ENCODE data around the gene FSTL3.

The FSTL3 gene

DNA sequence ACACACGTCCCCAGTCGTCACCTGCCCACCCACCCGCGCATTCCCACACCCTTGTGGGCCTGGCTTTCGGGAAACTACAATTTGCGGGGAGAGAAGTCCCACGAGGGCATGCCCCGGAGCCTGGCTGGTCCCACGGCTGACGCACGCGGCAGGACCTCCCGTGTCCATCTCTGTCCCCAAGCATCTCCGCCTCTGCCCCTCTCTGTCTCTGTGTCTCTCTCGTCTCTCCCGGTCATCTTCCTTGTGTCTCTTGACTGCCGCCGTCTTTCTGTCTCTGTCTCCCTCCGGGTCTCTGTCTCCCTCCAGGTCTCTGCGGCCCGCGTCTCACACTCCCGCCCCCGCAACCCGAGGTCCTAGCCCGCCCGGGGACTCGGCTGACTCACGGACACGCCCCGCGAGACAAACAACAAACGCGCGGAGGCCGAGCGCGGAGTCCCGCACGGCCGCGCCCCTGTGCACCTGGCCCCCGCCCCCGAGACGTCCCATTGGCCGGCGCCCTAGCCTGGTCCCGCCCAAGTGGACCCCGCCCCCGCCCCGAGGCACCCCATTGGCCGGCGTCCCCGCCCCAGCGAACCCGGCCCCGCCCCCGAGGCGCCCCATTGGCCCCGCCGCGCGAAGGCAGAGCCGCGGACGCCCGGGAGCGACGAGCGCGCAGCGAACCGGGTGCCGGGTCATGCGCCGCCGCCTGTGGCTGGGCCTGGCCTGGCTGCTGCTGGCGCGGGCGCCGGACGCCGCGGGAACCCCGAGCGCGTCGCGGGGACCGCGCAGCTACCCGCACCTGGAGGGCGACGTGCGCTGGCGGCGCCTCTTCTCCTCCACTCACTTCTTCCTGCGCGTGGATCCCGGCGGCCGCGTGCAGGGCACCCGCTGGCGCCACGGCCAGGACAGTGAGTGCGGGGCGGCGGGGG is 36.7 kb upstream of the FSTL3 start, which contains the start of gene FGF22:
FGF22 (plus strand) TSS at position 627 of the 908 bp plus-strand sequence; CDS start at position 674, 47 bp downstream.
- Histone ChIP-seq H3K4me3 (ENCODE audit: low read length) (peak within 1 kb of the TSS; percentile 56), H3K9me2 (replicated peaks; ENCODE audit: control insufficient read depth, low read length) (no peaks in the 10 kb centered on the region), H3K4me1 (ENCODE audit: control insufficient read depth, low read length) (peaks cover 25% of the 10 kb centered on the region), H3K27me3 (ENCODE audit: control insufficient read depth, low read length) (peaks cover 2% of the 10 kb centered on the region; the same call in 1 of the 2 replicates), H3K4me2 (ENCODE audit: low read length) (peak within 1 kb of the TSS; percentile 69), H3K36me3 (ENCODE audit: control insufficient read depth, low read length) (peaks cover 7% of the 10 kb centered on the region), H4K20me1 (ENCODE audit: control insufficient read depth, insufficient read depth, low read depth, low read length) (peaks cover 2% of the 10 kb centered on the region; the same call in 1 of the 2 replicates), H3K27ac (ENCODE audit: low read depth, low read length) (no peak within 1 kb of the TSS), H3K9me3 (ENCODE audit: control insufficient read depth, insufficient read depth, low read length) (no peaks in the 10 kb centered on the region), H3F3A (ENCODE audit: control insufficient read depth, insufficient read depth) (no peaks in the 10 kb centered on the region; the same call in 1 of the 2 replicates), H3K79me2 (ENCODE audit: control insufficient read depth, low read length) (no peaks in the 10 kb centered on the region)
- TF ChIP-seq EZH2phosphoT487 (IDR thresholded peaks at IDR 0.05; ENCODE audit: borderline replicate concordance, low read length) = no peak
- TF ChIP-seq CTCF (IDR thresholded peaks at IDR 0.05; ENCODE audit: low read depth, low read length, poor library complexity, severe bottlenecking) = no peak

DNA sequence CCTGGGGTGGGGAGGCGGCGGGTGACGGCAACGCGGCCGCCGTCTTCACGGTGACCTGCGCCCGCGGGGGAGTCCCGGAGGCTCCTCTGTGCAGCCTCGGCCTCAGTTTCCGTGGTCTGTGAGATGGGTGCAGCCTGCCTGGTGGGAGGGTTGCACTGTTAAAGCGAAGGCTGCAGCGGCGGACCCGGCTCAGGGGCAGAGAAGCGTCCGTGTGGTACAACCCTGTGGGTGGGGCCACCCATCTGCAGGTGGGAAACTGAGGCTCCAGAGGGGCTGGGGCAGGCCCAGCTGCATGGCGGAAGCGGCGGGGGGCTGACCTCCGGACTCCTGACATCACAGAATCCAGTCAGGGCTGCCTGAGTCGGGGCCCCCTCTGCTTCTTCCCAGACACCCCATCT is 36.0 kb upstream of the FSTL3 start:
- Histone ChIP-seq H3K79me2 (ENCODE audit: control insufficient read depth, low read length) (no peaks in the 10 kb centered on the region), H3K36me3 (ENCODE audit: control insufficient read depth, low read length) (peaks cover 13% of the 10 kb centered on the region), H4K20me1 (ENCODE audit: control insufficient read depth, insufficient read depth, low read depth, low read length) (peaks cover 2% of the 10 kb centered on the region; the same call in 1 of the 2 replicates), H3K4me1 (ENCODE audit: control insufficient read depth, low read length) (peaks cover 25% of the 10 kb centered on the region), H3K4me2 (ENCODE audit: low read length) (peak overlapping the region; percentile 65), H3K9me2 (replicated peaks; ENCODE audit: control insufficient read depth, low read length) (no peaks in the 10 kb centered on the region), H3K9me3 (ENCODE audit: control insufficient read depth, insufficient read depth, low read length) (no peaks in the 10 kb centered on the region), H3K27me3 (ENCODE audit: control insufficient read depth, low read length) (peaks cover 2% of the 10 kb centered on the region; the same call in 1 of the 2 replicates), H3K4me3 (ENCODE audit: low read length) (peak overlapping the region; percentile 56), H3K27ac (ENCODE audit: low read depth, low read length) (no peak overlapping the region), H3F3A (ENCODE audit: control insufficient read depth, insufficient read depth) (no peaks in the 10 kb centered on the region; the same call in 1 of the 2 replicates)
- TF ChIP-seq CTCF (IDR thresholded peaks at IDR 0.05; ENCODE audit: low read depth, low read length, poor library complexity, severe bottlenecking) (no peak), EZH2phosphoT487 (IDR thresholded peaks at IDR 0.05; ENCODE audit: borderline replicate concordance, low read length) (no peak)

- Histone ChIP-seq H3K4me2 (ENCODE audit: low read length) (no peak overlapping the region), H3K79me2 (ENCODE audit: control insufficient read depth, low read length) (no peaks in the 10 kb centered on the region), H3F3A (ENCODE audit: control insufficient read depth, insufficient read depth) (no peaks in the 10 kb centered on the region; the same call in 1 of the 2 replicates), H3K36me3 (ENCODE audit: control insufficient read depth, low read length) (peaks cover 14% of the 10 kb centered on the region), H3K27me3 (ENCODE audit: control insufficient read depth, low read length) (peaks cover 2% of the 10 kb centered on the region; the same call in 1 of the 2 replicates), H3K9me2 (replicated peaks; ENCODE audit: control insufficient read depth, low read length) (no peaks in the 10 kb centered on the region), H4K20me1 (ENCODE audit: control insufficient read depth, insufficient read depth, low read depth, low read length) (peaks cover 2% of the 10 kb centered on the region; the same call in 1 of the 2 replicates), H3K4me3 (ENCODE audit: low read length) (no peak overlapping the region), H3K9me3 (ENCODE audit: control insufficient read depth, insufficient read depth, low read length) (no peaks in the 10 kb centered on the region), H3K4me1 (ENCODE audit: control insufficient read depth, low read length) (peaks cover 25% of the 10 kb centered on the region), H3K27ac (ENCODE audit: low read depth, low read length) (no peak overlapping the region)
- TF ChIP-seq EZH2phosphoT487 (IDR thresholded peaks at IDR 0.05; ENCODE audit: borderline replicate concordance, low read length) (no peak), CTCF (IDR thresholded peaks at IDR 0.05; ENCODE audit: low read depth, low read length, poor library complexity, severe bottlenecking) (no peak)
Measured at GRCh38 chr19:640606-641189, 35.5 kb upstream of the FSTL3 start.

Measured in DOHH2 (cell line).